Right renal cortex interstitium (tissue), 3 donors: ENCODE measurements around the gene ONECUT3. TPM values are rescaled to one million over a fixed set of nuclear protein-coding genes. Genes with fewer than 3 reads are reported as not detected.
"Not testable (repeated sequence)": the region's sequence is repeated elsewhere in the genome, so short reads cannot be mapped to it uniquely, and the experiment has no call there.

ENCODE experiments used
- DNase-seq, 3 donors: peaks; one replicate each; pipeline ENCODE4 v3.0.0-alpha.2; 2013; ENCODE audit warnings: low read depth in 3 of 3, low spot score in 2 of 3
- polyA plus RNA-seq, 3 donors: library from polyadenylated mRNA; unstranded; fragments of 120-200 nt; gene quantifications; one replicate each; pipeline ENCODE4 v1.2.1, GENCODE V29; 2013; ENCODE audit not compliant: insufficient read length in 3 of 3

The ONECUT3 gene
- under 1 TPM in 1 of 3 donors, not detected in 2; 0.01 TPM for polyA plus RNA-seq

- no peak for DNase-seq
These were observed at the start of gene ONECUT3 for GRCh38 chr19:1752757-1753728. ONECUT3 (plus strand) TSS chr19:1753506; CDS start chr19:1753663, 157 bp downstream.

GRCh38 chr19:1704339-1704738 is 49.0 kb upstream of the ONECUT3 start:
- DNase-seq = no peak

- no peak for DNase-seq
These were observed 47.9 kb upstream of the ONECUT3 start for GRCh38 chr19:1705367-1705766.

GRCh38 chr19:1706646-1707045 is 46.7 kb upstream of the ONECUT3 start:
- not testable (repeated sequence) for DNase-seq

GRCh38 chr19:1707240-1707639 is 46.1 kb upstream of the ONECUT3 start:
- no peak for DNase-seq

- DNase-seq = no peak
These were observed 40.1 kb upstream of the ONECUT3 start for GRCh38 chr19:1713170-1713569.

GRCh38 chr19:1715540-1715939 is 37.8 kb upstream of the ONECUT3 start:
- DNase-seq = no peak

- no peak for DNase-seq
These were observed 35.9 kb upstream of the ONECUT3 start for GRCh38 chr19:1717200-1717969.

GRCh38 chr19:1717970-1718264 is 35.4 kb upstream of the ONECUT3 start:
- DNase-seq = no peak

- no peak for DNase-seq
These were observed 34.6 kb upstream of the ONECUT3 start for GRCh38 chr19:1718420-1719291.

- no peak for DNase-seq
These were observed 33.8 kb upstream of the ONECUT3 start for GRCh38 chr19:1719519-1719918.

- DNase-seq = no peak
These were observed 33.1 kb upstream of the ONECUT3 start for GRCh38 chr19:1720237-1720636.

GRCh38 chr19:1725100-1726064 is 27.9 kb upstream of the ONECUT3 start:
- no peak for DNase-seq

GRCh38 chr19:1728816-1729567 is 24.3 kb upstream of the ONECUT3 start:
- DNase-seq = no peak

GRCh38 chr19:1729568-1729925 is 23.8 kb upstream of the ONECUT3 start:
- DNase-seq = no peak

GRCh38 chr19:1730157-1730556 is 23.1 kb upstream of the ONECUT3 start:
- no peak for DNase-seq

- no peak for DNase-seq
These were observed 18.9 kb upstream of the ONECUT3 start for GRCh38 chr19:1734321-1734966.

- no peak for DNase-seq
These were observed 17.0 kb upstream of the ONECUT3 start for GRCh38 chr19:1736280-1736679.
